WERI-Rb-1 (cell line): ENCODE data around the gene STEAP3.

Experiments used
- DNase-seq: peaks from one replicate; pipeline ENCODE4 v3.0.0-alpha.2; 2020
- H3K27ac ChIP-seq: fragments of 250-450 bp; sonication (Bioruptor Pico); 2 replicates; pipeline ENCODE4 v1.5.1; 2020; ENCODE audit warnings: mild to moderate bottlenecking, moderate library complexity
- H3K27me3 ChIP-seq: fragments of 250-450 bp; sonication (Bioruptor Pico); 2 replicates; pipeline ENCODE4 v1.5.1; 2021; ENCODE audit warnings: mild to moderate bottlenecking, low read depth, moderate library complexity; ENCODE audit not compliant: insufficient read depth, severe bottlenecking
- H3K36me3 ChIP-seq: fragments of 250-450 bp; sonication (Bioruptor Pico); 2 replicates; pipeline ENCODE4 v1.5.1; 2020; ENCODE audit warnings: mild to moderate bottlenecking, moderate library complexity
- H3K4me3 ChIP-seq: 2 replicates; pipeline ENCODE4 v1.5.1; 2011; ENCODE audit warnings: low read depth, mild to moderate bottlenecking, control low read depth, low read length
- H3K9me3 ChIP-seq: fragments of 250-450 bp; sonication (Bioruptor Pico); 2 replicates; pipeline ENCODE4 v1.5.1; 2021; ENCODE audit warnings: mild to moderate bottlenecking, moderate library complexity; ENCODE audit not compliant: severe bottlenecking
- CTCF ChIP-seq: IDR thresholded peaks from 2 replicates; pipeline ENCODE4 v1.5.1; 2011; ENCODE audit warnings: low read depth, mild to moderate bottlenecking, control low read depth, inconsistent platforms, low read length

Gene STEAP3

GRCh38 chr2:119224391-119225104 lies 914 bp downstream of the STEAP3 start:
- H3K27me3 ChIP-seq, result no peaks in the 10 kb centered on the region
- no peaks in the 10 kb centered on the region for H3K36me3 ChIP-seq
- peak overlapping the region; percentile 88 for H3K4me3 ChIP-seq
- no peak for DNase-seq
- no peaks in the 10 kb centered on the region for H3K9me3 ChIP-seq
- no peak for TF ChIP-seq CTCF
- H3K27ac ChIP-seq, result no peak overlapping the region

DNA sequence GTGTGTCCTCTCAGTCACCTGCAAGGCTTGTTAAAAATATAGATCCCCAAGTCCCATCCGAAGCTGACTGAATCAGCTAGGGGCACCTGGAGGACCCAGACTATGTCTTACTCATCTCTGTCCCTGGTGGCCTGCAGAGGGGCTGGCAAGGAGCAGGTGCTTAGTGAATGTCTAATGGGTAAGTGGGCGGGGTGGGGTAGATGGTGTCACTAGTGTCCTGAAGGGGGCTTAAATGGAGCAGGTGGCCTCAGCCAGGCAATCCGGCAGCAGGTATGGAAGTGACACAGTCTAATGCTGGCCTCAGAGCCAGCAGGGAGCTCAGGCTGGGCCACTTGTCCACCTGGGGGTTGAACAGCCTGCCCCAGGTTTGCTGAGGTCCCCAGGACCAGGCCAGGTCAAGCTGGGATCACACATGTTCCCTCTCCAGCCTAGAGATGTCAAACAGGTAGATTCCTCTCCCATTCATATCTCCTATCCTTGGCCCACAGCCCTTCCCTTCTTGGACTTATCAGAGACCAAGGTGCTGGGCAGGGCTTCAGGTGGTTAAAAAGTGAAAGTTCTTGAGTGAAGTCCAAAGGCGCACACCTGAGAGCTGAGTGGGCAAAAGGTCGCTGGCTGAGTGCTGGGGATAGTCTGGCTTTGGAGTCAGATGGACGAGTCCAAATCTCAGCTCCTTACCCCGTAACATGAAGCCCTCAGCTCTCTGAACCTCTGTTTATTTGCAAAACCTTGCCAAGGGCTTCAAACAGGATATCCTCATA lies 1.7 kb downstream of the STEAP3 start:
- H3K27ac ChIP-seq, result no peak overlapping the region
- H3K9me3 ChIP-seq, result no peaks in the 10 kb centered on the region
- no peak overlapping the region for H3K4me3 ChIP-seq
- no peak for TF ChIP-seq CTCF
- no peaks in the 10 kb centered on the region for H3K36me3 ChIP-seq
- peak; percentile 59 for DNase-seq
- H3K27me3 ChIP-seq, result no peaks in the 10 kb centered on the region

DNA sequence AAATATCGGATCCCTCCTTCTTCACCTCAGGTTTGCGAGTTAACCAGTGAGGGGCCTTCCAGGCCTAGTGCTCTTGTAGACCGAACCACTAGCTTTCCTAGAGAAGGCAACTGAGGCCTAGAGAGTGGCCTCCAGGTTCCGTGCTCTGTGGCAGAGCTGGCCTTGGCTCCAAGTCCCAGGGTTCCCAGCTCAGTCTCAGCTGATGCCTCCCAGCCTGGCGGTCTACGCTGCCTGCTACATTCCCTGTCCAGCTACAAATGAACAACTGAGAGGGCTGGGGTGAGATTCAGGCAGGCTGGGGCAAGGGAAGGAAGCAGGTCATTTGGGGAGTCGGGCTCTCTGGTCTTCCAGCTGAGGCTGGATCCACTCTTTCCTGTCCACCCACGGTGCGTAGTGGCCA lies 2.3 kb downstream of the STEAP3 start:
- DNase-seq, result no peak
- Histone ChIP-seq H3K36me3 (no peaks in the 10 kb centered on the region), H3K9me3 (no peaks in the 10 kb centered on the region), H3K4me3 (no peak overlapping the region), H3K27me3 (no peaks in the 10 kb centered on the region), H3K27ac (no peak overlapping the region)
- TF ChIP-seq CTCF, result no peak

- no peak overlapping the region for H3K4me3 ChIP-seq
- H3K27ac ChIP-seq, result no peak overlapping the region
- H3K9me3 ChIP-seq, result no peaks in the 10 kb centered on the region
- no peak for DNase-seq
- H3K27me3 ChIP-seq, result no peaks in the 10 kb centered on the region
- H3K36me3 ChIP-seq, result no peaks in the 10 kb centered on the region
- no peak for TF ChIP-seq CTCF
Observed at GRCh38 chr2:119227346-119227745, 3.7 kb downstream of the STEAP3 start.

DNA sequence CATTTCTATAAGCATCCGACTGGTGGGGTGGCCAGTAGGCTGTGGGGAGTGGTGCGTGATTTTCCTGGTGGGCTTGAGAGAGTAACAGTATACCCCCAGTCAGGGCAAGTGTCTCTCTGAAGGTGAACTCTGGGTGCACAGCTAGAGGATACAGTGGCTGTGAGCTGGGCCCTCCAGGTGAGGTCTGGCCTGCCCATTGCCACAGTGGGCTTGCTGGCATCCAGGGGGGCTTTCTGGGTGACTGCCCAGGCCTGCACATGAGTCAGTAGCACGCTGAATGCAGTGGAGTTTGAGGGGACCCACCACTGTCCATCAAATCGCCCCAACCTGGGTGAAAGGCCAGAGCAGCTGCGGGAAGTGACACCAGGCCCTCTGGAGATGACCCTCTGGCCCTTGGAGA lies 4.5 kb downstream of the STEAP3 start:
- Histone ChIP-seq H3K27ac (no peak overlapping the region), H3K27me3 (no peaks in the 10 kb centered on the region), H3K36me3 (no peaks in the 10 kb centered on the region), H3K9me3 (no peaks in the 10 kb centered on the region), H3K4me3 (no peak overlapping the region)
- TF ChIP-seq CTCF, result no peak
- no peak for DNase-seq
